GM19372 (cell line): Measurements from ENCODE around the gene TBC1D22A.

Source experiments
- ATAC-seq: cut with Tn5 transposase; IDR thresholded peaks from one replicate; pipeline ENCODE4 v1.9.1; 2021; ENCODE audit warnings: mild to moderate bottlenecking, low read depth, moderate library complexity; ENCODE audit not compliant: unreplicated experiment

Gene TBC1D22A

DNA sequence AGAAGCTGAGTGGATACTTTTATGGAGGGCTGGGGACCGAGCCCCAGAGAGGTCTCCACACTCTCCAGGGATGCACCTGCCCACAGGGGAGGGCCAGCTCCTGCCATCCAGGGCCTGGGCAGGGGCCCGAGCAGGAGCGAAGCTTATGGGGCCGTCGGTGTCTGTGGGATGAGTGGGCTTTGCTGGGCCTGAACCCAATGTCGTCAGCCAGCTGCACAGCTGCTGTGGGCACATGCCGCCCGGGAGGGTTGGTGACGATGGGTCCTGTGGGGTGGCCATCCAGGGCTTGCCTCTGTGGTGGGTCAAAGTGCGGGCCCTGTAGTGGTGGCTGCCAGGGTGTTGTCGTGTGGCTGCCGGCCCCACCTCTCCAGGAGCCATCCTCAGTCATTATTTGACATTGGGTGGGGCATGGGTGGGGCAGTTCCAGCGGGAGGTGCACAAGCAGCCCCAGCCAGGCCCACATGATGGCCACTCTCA, 447.1 kb downstream of the TBC1D22A start:
- no peak for ATAC-seq

DNA sequence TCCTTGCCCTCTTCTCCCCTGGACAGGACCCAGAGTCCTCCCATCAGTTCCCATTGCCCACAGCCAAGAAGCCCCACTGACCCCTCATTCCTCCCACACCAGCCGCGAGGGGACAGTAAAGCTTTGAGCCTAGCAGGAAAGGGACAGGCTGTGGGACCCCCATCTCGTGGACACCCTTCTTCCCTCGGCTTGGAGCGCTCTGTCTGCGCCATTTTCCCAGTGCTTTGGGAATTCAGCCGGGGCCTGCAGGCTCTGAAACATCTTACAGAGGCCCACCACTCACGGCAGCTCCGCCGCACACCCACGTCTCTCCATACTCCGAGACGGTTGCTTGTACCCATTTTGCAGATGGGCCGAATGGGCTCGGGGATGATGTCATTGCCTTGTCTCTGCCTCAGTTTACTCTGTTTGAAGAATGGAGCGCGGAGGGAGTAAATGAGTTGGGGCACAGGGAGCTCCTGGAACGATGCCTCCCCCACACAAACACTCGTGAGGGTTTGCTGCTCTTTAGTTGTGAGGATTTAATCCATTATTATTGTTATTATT, 447.7 kb downstream of the TBC1D22A start:
- ATAC-seq, result no peak

- ATAC-seq, result no peak
Observed at GRCh38 chr22:47210686-47211085, 448.2 kb downstream of the TBC1D22A start.

DNA sequence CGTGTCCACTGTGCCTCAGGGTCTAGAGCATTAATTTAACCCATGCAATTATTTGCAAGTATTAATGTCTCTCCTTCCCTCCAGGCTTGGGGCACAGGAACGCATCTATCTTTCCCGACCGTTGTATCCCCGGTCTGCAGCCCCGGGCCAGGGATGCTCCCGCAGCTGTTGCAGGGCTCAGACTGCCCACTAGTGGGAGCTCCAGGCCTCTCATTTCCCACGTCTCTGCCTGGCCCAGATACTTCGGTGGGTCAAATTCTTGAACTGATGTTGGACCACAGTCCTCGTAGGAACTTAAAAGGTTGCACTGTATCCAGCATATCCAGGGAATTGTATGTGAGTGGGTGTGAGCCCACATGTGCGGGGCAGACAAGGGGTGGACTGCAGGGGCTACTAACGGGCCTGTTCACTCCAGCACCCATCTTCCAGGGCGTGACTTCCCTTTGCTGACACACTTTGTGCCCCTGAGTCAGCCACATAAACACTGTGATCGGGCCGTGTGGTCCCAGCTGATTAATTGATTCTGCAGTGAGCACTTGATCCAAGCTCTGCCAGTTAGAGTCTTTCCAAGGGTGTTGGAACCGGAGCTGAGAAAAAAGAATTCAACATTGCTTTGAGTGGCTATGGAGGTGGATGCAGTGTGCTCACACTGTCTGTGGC, 451.3 kb downstream of the TBC1D22A start:
- ATAC-seq, result no peak

- no peak for ATAC-seq
Observed at GRCh38 chr22:47215851-47216250, 453.4 kb downstream of the TBC1D22A start.

DNA sequence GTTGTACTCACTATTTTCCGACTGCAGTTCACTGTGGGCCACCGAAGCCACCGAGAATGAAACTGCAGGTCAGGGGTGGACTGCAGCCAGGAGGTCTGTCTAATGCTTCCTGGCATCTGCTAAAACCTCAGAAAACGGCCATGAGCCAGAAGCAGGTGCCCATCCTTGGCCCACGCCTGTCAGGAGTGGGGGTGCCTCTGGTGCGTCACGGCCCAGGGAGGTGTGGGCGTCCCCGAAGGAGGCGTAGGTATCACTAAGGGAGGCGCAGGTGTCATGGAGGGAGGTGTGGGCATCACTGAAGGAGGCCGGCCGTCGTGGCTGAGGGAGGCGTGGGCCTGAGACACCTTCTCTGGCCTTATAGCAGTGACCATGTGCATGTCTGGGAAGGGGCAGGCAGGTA, 456.2 kb downstream of the TBC1D22A start:
- no peak for ATAC-seq

GRCh38 chr22:47219789-47220188, 457.3 kb downstream of the TBC1D22A start:
- no peak for ATAC-seq

GRCh38 chr22:47220752-47221151, 458.3 kb downstream of the TBC1D22A start:
- ATAC-seq, result no peak

DNA sequence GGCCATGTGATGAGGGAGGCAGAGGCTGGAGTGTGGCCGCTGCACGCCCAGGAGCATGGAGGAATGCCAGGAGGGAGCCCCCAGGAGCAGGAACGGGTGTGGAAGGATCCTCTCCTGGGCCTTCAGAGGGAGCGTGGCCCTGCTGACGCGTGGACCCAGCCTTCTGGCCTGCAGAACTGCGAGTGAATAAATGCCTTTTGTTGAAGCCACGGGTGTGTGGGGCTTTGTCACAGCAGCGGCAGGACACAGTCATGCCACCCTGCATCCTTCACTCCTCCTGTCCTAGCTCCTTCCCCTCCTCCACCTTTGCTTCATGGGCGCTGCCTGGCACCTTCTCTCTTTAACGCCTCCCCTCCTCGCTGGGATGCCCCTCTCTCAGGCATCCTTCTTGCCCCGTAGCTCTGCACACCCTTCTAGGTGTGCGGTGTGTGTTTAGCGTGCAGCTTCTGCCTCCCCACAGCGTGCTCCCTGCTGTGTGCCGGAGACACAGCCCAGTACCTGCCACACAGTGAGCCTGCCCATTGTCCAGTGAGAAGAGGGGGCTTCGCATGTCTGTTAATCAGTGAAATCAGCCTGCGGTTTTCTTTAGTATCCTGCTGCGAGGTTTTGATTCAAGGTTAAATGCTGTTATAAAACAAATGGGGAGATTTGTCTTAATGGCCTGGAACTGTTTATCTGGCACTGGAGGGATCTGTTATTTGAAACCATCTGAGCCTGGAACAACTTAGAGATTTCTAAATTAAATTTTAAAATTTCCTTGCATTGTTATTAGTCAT, 459.6 kb downstream of the TBC1D22A start:
- no peak for ATAC-seq
